MCF 10A (cell line): Measurements from ENCODE around the gene ADCY5. TPM values are rescaled to one million over a fixed set of nuclear protein-coding genes. Genes with fewer than 3 reads are reported as not detected.

Experiments used
- BruUV-seq: library from RNA; stranded (reverse); fragments of 400-500 nt; replicated peaks from 2 replicates; lab custom pipeline; 2021; lab: Mats Ljungman, UMichigan
- CTCF ChIA-PET: fragments of 300-600 bp; sonication (Branson Sonifier 250); formaldehyde crosslinking; extraction: SDS; loops from one replicate; lab custom pipeline; 2021; ENCODE audit warnings: antibody characterized with exemption, inconsistent platforms; lab: Yijun Ruan, JAX
- POLR2A ChIA-PET: fragments of 300-600, 350-650 bp; sonication (Branson Sonifier 250); formaldehyde crosslinking; extraction: SDS; loops from one replicate; lab custom pipeline; 2020; ENCODE audit warnings: antibody characterized with exemption, inconsistent platforms; lab: Yijun Ruan, JAX
- DNase-seq: peaks from one replicate; pipeline ENCODE4 v3.0.0-alpha.2; 2018; ENCODE audit not compliant: unreplicated experiment
- H3K27ac Mint-ChIP-seq: one replicate; pipeline ENCODE4 v1.8.0; 2022; ENCODE audit warnings: mild to moderate bottlenecking, low read depth, mixed read lengths; ENCODE audit not compliant: unreplicated experiment
- H3K27me3 Mint-ChIP-seq: one replicate; pipeline ENCODE4 v1.8.0; 2022; ENCODE audit warnings: mixed read lengths; ENCODE audit not compliant: insufficient read depth, unreplicated experiment
- H3K36me3 Mint-ChIP-seq: one replicate; pipeline ENCODE4 v1.8.0; 2022; ENCODE audit warnings: mild to moderate bottlenecking, moderate library complexity, mixed read lengths; ENCODE audit not compliant: insufficient read depth, unreplicated experiment
- H3K4me1 Mint-ChIP-seq: one replicate; pipeline ENCODE4 v1.8.0; 2022; ENCODE audit warnings: mixed read lengths; ENCODE audit not compliant: insufficient read depth, unreplicated experiment
- H3K4me3 Mint-ChIP-seq: one replicate; pipeline ENCODE4 v1.8.0; 2022; ENCODE audit warnings: mild to moderate bottlenecking, moderate library complexity, mixed read lengths; ENCODE audit not compliant: unreplicated experiment
- H3K9me3 Mint-ChIP-seq: one replicate; pipeline ENCODE4 v1.8.0; 2022; ENCODE audit warnings: mixed read lengths; ENCODE audit not compliant: unreplicated experiment
- intact Hi-C: fragments of 100-400 bp; cut with micrococcal nuclease; formaldehyde crosslinking; loops from 2 replicates; pipeline ENCODE4 v1.14.1; 2022
- total RNA-seq: library from RNA; stranded (reverse); gene quantifications from 2 replicates; pipeline ENCODE4 v1.2.3, GENCODE V29; 2022
- TF ChIP-seq, protein P1 (sequence below): fragments of 200-600 bp; IDR thresholded peaks from one replicate; pipeline ENCODE4 v1.8.0; 2022; ENCODE audit warnings: antibody characterized with exemption, mild to moderate bottlenecking; ENCODE audit not compliant: unreplicated experiment

The ADCY5 gene
- total RNA-seq, 1 experiment from 2014 or later = not detected

DNA sequence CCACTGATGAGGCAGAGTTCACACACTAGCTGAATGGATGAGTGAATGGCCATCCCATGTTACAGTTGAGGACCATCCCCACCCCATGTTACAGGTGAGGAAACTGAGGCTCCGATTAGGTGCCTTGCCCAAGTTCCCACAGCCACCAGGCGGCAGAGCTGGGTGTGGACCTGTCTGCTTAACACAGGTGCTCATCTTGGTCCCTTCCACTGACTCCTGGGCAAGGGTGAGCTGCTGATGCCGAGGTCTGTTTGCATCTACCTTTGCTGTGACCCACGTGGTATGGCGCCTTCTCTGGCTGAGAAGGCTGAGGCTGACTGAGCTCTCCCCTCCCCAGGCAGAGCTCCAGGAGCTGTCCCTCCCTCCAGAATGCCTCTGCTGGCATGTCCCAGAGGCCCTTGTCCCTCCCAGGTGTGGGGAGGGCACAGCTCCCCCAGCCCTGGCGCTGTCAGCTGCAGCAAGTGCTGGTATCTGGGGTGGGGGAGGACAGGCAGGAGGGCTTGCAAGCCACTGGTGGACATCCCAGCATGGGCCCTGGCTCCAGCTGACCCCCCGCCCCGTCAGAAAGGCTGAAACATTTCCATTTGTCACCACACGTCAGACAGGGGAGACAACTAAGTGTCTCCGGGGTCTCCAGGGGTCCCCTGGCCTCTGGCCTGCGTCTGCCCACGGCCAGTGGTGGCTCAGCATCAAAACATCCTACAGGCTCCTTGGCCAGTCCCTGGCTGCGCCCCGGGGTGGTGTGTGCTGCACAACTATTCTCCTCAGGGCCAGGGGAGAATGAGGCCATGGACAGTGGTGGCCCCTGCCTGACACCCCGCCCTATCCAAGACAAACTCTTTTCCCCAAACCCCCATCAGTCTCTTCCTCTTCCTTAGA lies 105.4 kb downstream of the ADCY5 start:
- Mint-ChIP-seq H3K36me3 (no peaks in the 10 kb centered on the region), H3K4me1 (no peaks in the 10 kb centered on the region), H3K4me3 (no peak overlapping the region), H3K27me3 (peaks cover 14% of the 10 kb centered on the region), H3K27ac (no peak overlapping the region), H3K9me3 (no peaks in the 10 kb centered on the region)
- TF ChIP-seq, protein P1, sequence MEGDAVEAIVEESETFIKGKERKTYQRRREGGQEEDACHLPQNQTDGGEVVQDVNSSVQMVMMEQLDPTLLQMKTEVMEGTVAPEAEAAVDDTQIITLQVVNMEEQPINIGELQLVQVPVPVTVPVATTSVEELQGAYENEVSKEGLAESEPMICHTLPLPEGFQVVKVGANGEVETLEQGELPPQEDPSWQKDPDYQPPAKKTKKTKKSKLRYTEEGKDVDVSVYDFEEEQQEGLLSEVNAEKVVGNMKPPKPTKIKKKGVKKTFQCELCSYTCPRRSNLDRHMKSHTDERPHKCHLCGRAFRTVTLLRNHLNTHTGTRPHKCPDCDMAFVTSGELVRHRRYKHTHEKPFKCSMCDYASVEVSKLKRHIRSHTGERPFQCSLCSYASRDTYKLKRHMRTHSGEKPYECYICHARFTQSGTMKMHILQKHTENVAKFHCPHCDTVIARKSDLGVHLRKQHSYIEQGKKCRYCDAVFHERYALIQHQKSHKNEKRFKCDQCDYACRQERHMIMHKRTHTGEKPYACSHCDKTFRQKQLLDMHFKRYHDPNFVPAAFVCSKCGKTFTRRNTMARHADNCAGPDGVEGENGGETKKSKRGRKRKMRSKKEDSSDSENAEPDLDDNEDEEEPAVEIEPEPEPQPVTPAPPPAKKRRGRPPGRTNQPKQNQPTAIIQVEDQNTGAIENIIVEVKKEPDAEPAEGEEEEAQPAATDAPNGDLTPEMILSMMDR = no peak
- intact Hi-C loops = no loop called here
- no peak for DNase-seq
- CTCF ChIA-PET = interaction anchor here (1.1 to 1.6 kb wide), 2 partner anchors 11 to 14 kb away, joined by 3 to 7 read pairs; no protein-coding TSS in a partner anchor
- no TSS peak for BruUV-seq
- POLR2A ChIA-PET = no interaction called here

DNA sequence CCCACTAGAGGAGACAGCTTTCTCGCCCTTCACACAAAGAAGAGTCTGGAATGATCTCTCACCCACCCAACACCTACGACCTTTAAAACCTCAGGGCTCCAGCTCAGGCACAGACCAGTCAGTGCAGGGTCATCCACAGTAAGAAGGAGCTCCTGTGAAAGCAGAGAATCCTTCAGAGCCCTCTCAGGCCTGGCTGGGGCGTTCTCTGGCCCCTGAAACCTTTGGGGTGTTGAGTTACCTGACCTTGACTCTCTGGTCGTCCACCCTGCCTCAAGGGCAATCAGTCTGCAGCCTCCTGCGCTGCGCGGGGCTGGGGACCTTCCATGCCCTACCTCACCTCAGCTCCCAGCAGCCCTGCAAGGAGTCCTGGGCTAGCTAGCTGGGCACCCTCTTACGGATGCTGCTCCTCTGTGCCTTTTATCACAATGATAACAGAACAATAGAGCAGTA lies 106.2 kb downstream of the ADCY5 start:
- BruUV-seq = no TSS peak
- no peaks in the 10 kb centered on the region for H3K36me3 Mint-ChIP-seq
- no peaks in the 10 kb centered on the region for H3K4me1 Mint-ChIP-seq
- TF ChIP-seq, protein P1 = no peak
- peaks cover 5% of the 10 kb centered on the region for H3K27me3 Mint-ChIP-seq
- H3K27ac Mint-ChIP-seq = no peak overlapping the region
- no peaks in the 10 kb centered on the region for H3K9me3 Mint-ChIP-seq
- ChIA-PET POLR2A (no interaction called here), CTCF (interaction anchor here (1.1 to 1.6 kb wide), 2 partner anchors 10 to 13 kb away, joined by 3 to 7 read pairs; no protein-coding TSS in a partner anchor)
- intact Hi-C loops = no loop called here
- no peak for DNase-seq
- H3K4me3 Mint-ChIP-seq = no peak overlapping the region

DNA sequence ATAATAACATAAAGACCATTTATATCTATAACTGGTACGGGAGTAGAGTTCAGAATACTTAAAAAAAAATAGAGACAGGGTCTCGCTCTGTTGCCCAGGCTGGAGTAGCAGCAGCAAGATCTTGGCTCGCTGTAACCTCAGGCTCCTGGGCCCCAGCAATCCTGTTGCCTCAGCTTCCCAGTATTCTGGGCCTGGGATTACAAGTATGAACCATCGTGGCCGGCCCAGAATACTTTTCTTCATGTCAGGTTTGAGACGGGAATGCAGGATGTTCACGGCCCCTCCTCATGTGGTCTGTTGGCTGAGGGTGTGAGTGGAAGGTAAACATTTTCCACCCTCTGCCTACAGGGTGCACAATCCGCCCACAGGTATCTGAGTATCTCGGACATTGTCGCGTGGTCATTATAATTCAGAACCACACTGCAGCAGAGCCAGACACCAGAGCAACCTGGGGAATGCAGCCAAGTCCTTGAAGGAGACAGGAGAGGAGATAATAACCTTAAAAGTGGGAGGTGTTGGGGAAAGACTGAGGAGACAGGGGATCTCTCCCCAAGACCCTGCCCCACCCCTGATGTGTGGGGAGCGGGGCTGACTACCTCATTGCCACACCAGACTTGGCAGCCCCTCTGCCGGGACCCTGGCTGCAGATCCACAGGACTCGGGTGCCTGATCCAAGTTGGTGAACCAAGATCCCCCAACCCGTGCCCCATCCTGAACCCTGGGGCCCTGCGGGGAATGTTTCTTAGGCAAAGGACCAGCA lies 106.8 kb downstream of the ADCY5 start:
- Mint-ChIP-seq H3K27ac (no peak overlapping the region), H3K4me1 (no peaks in the 10 kb centered on the region), H3K4me3 (no peak overlapping the region), H3K27me3 (no peaks in the 10 kb centered on the region), H3K9me3 (no peaks in the 10 kb centered on the region), H3K36me3 (no peaks in the 10 kb centered on the region)
- TF ChIP-seq, protein P1 = no peak
- intact Hi-C loops = no loop called here
- ChIA-PET POLR2A (no interaction called here), CTCF (interaction anchor here (0.9 to 1.1 kb wide), 2 partner anchors 10 to 212 kb away, joined by 3 read pairs; no protein-coding TSS in a partner anchor)
- no peak for DNase-seq
- BruUV-seq = no TSS peak

DNA sequence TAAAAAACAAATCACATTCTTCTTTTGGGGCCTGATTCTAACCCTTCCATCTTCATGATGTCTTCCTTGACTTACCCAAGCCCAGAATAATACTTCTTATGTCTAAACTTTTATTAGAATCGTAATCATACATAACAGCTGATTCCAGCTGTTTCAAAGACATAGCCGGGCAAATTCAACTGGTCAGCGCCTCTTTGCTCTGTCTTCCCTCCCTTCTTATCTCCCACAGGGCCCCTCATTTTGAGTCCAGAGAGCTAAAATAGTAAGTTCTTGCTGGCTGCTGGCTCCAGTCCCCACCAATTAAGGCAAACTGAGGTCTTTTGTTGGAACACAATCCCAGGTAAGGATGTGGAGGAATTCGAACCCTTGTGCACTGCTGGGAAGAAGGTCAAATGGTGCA lies 108.6 kb downstream of the ADCY5 start:
- Mint-ChIP-seq H3K36me3 (no peaks in the 10 kb centered on the region), H3K27ac (no peak overlapping the region), H3K9me3 (no peaks in the 10 kb centered on the region), H3K4me1 (no peaks in the 10 kb centered on the region), H3K27me3 (no peaks in the 10 kb centered on the region), H3K4me3 (no peak overlapping the region)
- CTCF ChIA-PET = no interaction called here
- intact Hi-C loops = no loop called here
- POLR2A ChIA-PET = no interaction called here
- DNase-seq = no peak
- TF ChIP-seq, protein P1 = no peak
- BruUV-seq = no TSS peak
